ENCODE results near the gene SKP1. TPM values are rescaled to one million over a fixed set of nuclear protein-coding genes. Genes with fewer than 3 reads are reported as not detected.

SKP1 gene
- total and polyA plus RNA-seq, 10 of the 15 experiments (the other 5 are each of a cell fraction or from before 2014, with no cell fraction given), result 100 to 1,686 (median 519) TPM

GRCh38 chr5:134189031-134189430, 12.3 kb upstream of the SKP1 start:
- SMC1A ChIA-PET (ENCODE audit: uncharacterized antibody, unreplicated experiment), result interaction anchor here (0.6 to 8.4 kb wide), 4 partner anchors 25 to 145 kb away, joined by 3 to 91 read pairs (median 4); no protein-coding TSS in a partner anchor
- RAD21 ChIA-PET (ENCODE audit: unreplicated experiment), result interaction anchor here (1.0 to 1.6 kb wide), 2 partner anchors 56 to 102 kb away, joined by 3 to 5 read pairs; no protein-coding TSS in a partner anchor

More at GRCh38 chr5:134189031-134189430, 12.3 kb upstream of the SKP1 start:
- no TSS peak for BruUV-seq (replicated peaks)
- Histone ChIP-seq H3K27me3 (replicated peaks in 1 of 2; ENCODE audit: control insufficient read depth in 2 of 2, insufficient read depth in 2 of 2, low read length in 1 of 2) (no peaks in the 10 kb centered on the region), H3K9ac (ENCODE audit: control insufficient read depth, insufficient read depth, low read length) (no peak overlapping the region), H3K36me3 (ENCODE audit: control insufficient read depth in 2 of 2, insufficient read depth in 2 of 2, low read length in 1 of 2) (no peaks in the 10 kb centered on the region), H3K4me3 (no peak overlapping the region), H3K9me3 (replicated peaks; ENCODE audit: control insufficient read depth, insufficient read depth, low read length) (no peaks in the 10 kb centered on the region), H3K27ac (ENCODE audit: control insufficient read depth, insufficient read depth) (no peak overlapping the region), H2AFZ (ENCODE audit: control insufficient read depth, low read depth, low read length) (no peak overlapping the region), H4K20me1 (ENCODE audit: control insufficient read depth, insufficient read depth) (peaks cover 5% of the 10 kb centered on the region; the same call in 1 of the 2 replicates), H3K79me2 (ENCODE audit: control insufficient read depth, insufficient read depth, low read length) (no peaks in the 10 kb centered on the region), H3K4me1 (ENCODE audit: control insufficient read depth, insufficient read depth, low read length) (no peaks in the 10 kb centered on the region), H3K4me2 (ENCODE audit: control insufficient read depth, insufficient read depth) (no peak overlapping the region)
- CTCF ChIA-PET, result interaction anchor here (0.6 to 9.2 kb wide), 4 partner anchors 87 to 183 kb away, joined by 3 to 99 read pairs (median 6); no protein-coding TSS in a partner anchor
- DNase-seq (ENCODE audit: low read depth, low spot score) (no peak), FAIRE-seq (no peak), ATAC-seq (no peak)
- in situ Hi-C loops (cut with MboI) (loop anchor here (5.0 kb wide), 2 partner anchors 98 to 393 kb away; no protein-coding TSS in a partner anchor), intact Hi-C loops (cut with micrococcal nuclease; ENCODE audit: unreplicated experiment) (no loop called here)
- 94% methylated on average over 2 of the region's 3 CpGs for WGBS (ENCODE audit: insufficient coverage, insufficient replicate concordance, low lambda C conversion rate, missing lambda C conversion rate)
- POLR2A ChIA-PET, result interaction anchor here (0.7 kb wide), 1 partner anchor 762 kb away, joined by 5 read pairs; no protein-coding TSS in a partner anchor
- TF ChIP-seq STAT1 (conservative IDR thresholded peaks at IDR 0.05) (no peak), CHD2 (IDR thresholded peaks at IDR 0.05; ENCODE audit: borderline replicate concordance, low read depth, low read length) (no peak), RAD21 (IDR thresholded peaks at IDR 0.05; ENCODE audit: insufficient read depth, low read depth, low read length) (no peak), HDAC6 (IDR thresholded peaks at IDR 0.05; ENCODE audit: unreplicated experiment) (no peak), BHLHE40 (IDR thresholded peaks at IDR 0.05; ENCODE audit: borderline replicate concordance in 1 of 2, low read depth in 2 of 2, low read length in 1 of 2) (no peak), CUX1 (IDR thresholded peaks at IDR 0.05; ENCODE audit: insufficient replicate concordance, low read depth, low read length) (no peak), PML (IDR thresholded peaks at IDR 0.05; ENCODE audit: low read length) (no peak), SMAD1 (IDR thresholded peaks at IDR 0.05; ENCODE audit: low read depth, partially characterized antibody) (no peak)

Data from GM12878 (cell line).